GM18873 (cell line): ENCODE results near the gene UBR4.

ENCODE experiments used
- ATAC-seq: cut with Tn5 transposase; IDR thresholded peaks from one replicate; pipeline ENCODE4 v1.9.1; 2021; ENCODE audit warnings: mild to moderate bottlenecking, moderate library complexity, moderate number of reproducible peaks; ENCODE audit not compliant: unreplicated experiment, low FRiP score

Gene UBR4

GRCh38 chr1:19101244-19101643 is 108.8 kb downstream of the UBR4 start:
- ATAC-seq = no peak

- ATAC-seq = no peak
Observed at GRCh38 chr1:19100028-19100427, 110.0 kb downstream of the UBR4 start.

GRCh38 chr1:19096990-19097389 is 113.1 kb downstream of the UBR4 start:
- no peak for ATAC-seq

GRCh38 chr1:19096036-19096833 is 113.8 kb downstream of the UBR4 start:
- ATAC-seq = no peak

GRCh38 chr1:19091196-19091953 is 118.7 kb downstream of the UBR4 start:
- no peak for ATAC-seq

GRCh38 chr1:19089524-19089923 is 120.5 kb downstream of the UBR4 start:
- ATAC-seq = no peak

GRCh38 chr1:19088717-19089442 is 121.2 kb downstream of the UBR4 start:
- no peak for ATAC-seq

GRCh38 chr1:19087737-19088594 is 122.1 kb downstream of the UBR4 start:
- ATAC-seq = no peak

- no peak for ATAC-seq
Observed at GRCh38 chr1:19087017-19087736, 122.9 kb downstream of the UBR4 start.

- no peak for ATAC-seq
Observed at GRCh38 chr1:19086176-19086875, 123.7 kb downstream of the UBR4 start.

- ATAC-seq = no peak
Observed at GRCh38 chr1:19084206-19084738, 125.8 kb downstream of the UBR4 start.

GRCh38 chr1:19083081-19083480 is 127.0 kb downstream of the UBR4 start:
- no peak for ATAC-seq

GRCh38 chr1:19081218-19081893 is 128.7 kb downstream of the UBR4 start:
- ATAC-seq = no peak

GRCh38 chr1:19080721-19081120 is 129.3 kb downstream of the UBR4 start:
- ATAC-seq = no peak

- ATAC-seq = no peak
Observed at GRCh38 chr1:19079541-19080472, 130.3 kb downstream of the UBR4 start.

- no peak for ATAC-seq
Observed at GRCh38 chr1:19078536-19078935, 131.5 kb downstream of the UBR4 start.
